Sigmoid colon (tissue), 4 donors: ENCODE data around the gene TRH.

Experiments
- EP300 ChIP-seq, 4 donors: sonication (generic); formaldehyde crosslinking; IDR thresholded peaks; one replicate each; pipeline ENCODE4 v1.6.1; 2017; ENCODE audit warnings: antibody characterized with exemption in 4 of 4
- POLR2A ChIP-seq, 2 donors: fragments of 450-650 bp; IDR thresholded peaks; one replicate each; pipeline ENCODE4 v1.6.1; 2016; ENCODE audit warnings: antibody characterized with exemption in 2 of 2, mild to moderate bottlenecking in 2 of 2, moderate library complexity in 2 of 2
- POLR2AphosphoS5 ChIP-seq, 4 donors: sonication (generic); formaldehyde crosslinking; IDR thresholded peaks; one replicate each; pipeline ENCODE4 v1.6.1; 2017; ENCODE audit warnings: antibody characterized with exemption in 4 of 4
- TF ChIP-seq, protein P1 (sequence below), 4 experiments: fragments of 450-650 bp in 3 of 4; fragments of 200-600 bp in 1 of 4; IDR thresholded peaks; one replicate each; pipeline ENCODE4 v1.5.1; 2016 to 2019; ENCODE audit warnings: antibody characterized with exemption in 4 of 4, mild to moderate bottlenecking in 3 of 4, moderate library complexity in 2 of 4

DNA sequence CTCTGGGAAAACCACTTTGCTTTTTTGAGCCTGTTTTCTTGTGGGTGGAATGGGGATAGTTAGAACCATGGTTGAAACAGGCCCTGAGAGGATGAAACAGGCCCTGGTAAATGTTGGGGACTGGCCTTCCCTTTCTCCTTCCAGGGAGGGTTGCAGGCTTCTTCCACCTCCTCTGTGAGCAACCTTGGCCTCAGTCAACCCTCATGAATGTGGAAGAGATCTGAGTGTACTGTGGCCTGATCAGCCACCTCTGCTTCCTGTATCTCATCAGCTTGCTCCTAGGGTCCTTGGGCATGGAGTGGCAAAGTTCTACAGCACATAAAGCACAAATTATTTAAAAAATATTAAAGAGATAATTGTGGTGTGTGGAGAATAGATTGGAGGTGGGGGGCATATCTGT is 17.6 kb upstream of the TRH start:
- TF ChIP-seq, protein P1, sequence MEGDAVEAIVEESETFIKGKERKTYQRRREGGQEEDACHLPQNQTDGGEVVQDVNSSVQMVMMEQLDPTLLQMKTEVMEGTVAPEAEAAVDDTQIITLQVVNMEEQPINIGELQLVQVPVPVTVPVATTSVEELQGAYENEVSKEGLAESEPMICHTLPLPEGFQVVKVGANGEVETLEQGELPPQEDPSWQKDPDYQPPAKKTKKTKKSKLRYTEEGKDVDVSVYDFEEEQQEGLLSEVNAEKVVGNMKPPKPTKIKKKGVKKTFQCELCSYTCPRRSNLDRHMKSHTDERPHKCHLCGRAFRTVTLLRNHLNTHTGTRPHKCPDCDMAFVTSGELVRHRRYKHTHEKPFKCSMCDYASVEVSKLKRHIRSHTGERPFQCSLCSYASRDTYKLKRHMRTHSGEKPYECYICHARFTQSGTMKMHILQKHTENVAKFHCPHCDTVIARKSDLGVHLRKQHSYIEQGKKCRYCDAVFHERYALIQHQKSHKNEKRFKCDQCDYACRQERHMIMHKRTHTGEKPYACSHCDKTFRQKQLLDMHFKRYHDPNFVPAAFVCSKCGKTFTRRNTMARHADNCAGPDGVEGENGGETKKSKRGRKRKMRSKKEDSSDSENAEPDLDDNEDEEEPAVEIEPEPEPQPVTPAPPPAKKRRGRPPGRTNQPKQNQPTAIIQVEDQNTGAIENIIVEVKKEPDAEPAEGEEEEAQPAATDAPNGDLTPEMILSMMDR (IDR thresholded peaks at IDR 0.05), result no peak
- TF ChIP-seq POLR2A (IDR thresholded peaks at IDR 0.05) (no peak), POLR2AphosphoS5 (IDR thresholded peaks at IDR 0.05) (no peak), EP300 (IDR thresholded peaks at IDR 0.05) (no peak)
